BJ (cell line): Measurements from ENCODE around the gene C22orf39. TPM values are rescaled to one million over a fixed set of nuclear protein-coding genes. Genes with fewer than 3 reads are reported as not detected.

Experiments
- CTCF ChIA-PET: fragments of 350-600 bp; formaldehyde crosslinking; extraction: SDS; loops from one replicate; lab custom pipeline; 2021; ENCODE audit warnings: antibody characterized with exemption, inconsistent platforms; lab: Yijun Ruan, JAX
- POLR2A ChIA-PET: fragments of 300-600 bp; sonication (Branson Sonifier 250); formaldehyde crosslinking; extraction: SDS; loops from one replicate; lab custom pipeline; 2021; ENCODE audit warnings: antibody characterized with exemption; lab: Charles Lee
- DNase-seq: peaks from one replicate; pipeline ENCODE4 v3.0.0-alpha.2; 2011; ENCODE audit warnings: low read depth
- H3K27me3 ChIP-seq: 2 replicates; pipeline ENCODE4 v1.6.0; 2011; ENCODE audit warnings: low read length; ENCODE audit not compliant: control insufficient read depth, insufficient read depth
- H3K36me3 ChIP-seq: 2 replicates; pipeline ENCODE4 v1.5.1; 2011; ENCODE audit warnings: low read length; ENCODE audit not compliant: control insufficient read depth, insufficient read depth
- H3K4me3 ChIP-seq: 2 replicates; pipeline ENCODE4 v1.5.1; 2011; ENCODE audit warnings: low read depth, mild to moderate bottlenecking, control low read depth, low read length
- CTCF ChIP-seq: IDR thresholded peaks from 2 replicates; pipeline ENCODE4 v1.5.1; 2011; ENCODE audit warnings: low read depth, mild to moderate bottlenecking, control low read depth, inconsistent platforms, low read length, moderate library complexity; ENCODE audit not compliant: insufficient read depth
- polyA plus RNA-seq: library from polyadenylated mRNA; depleted of rRNA; stranded (reverse); fragments of >200 nt; gene quantifications from 2 replicates; pipeline ENCODE4 v1.2.3, GENCODE V29; 2011

The C22orf39 gene
- polyA plus RNA-seq, 1 experiment = 16.3 TPM

GRCh38 chr22:19494676-19495173 lies 47.2 kb upstream of the C22orf39 start:
- no peak overlapping the region for H3K4me3 ChIP-seq
- no peak for TF ChIP-seq CTCF
- POLR2A ChIA-PET = no interaction called here
- CTCF ChIA-PET = interaction anchor here (2.6 to 4.4 kb wide), 2 partner anchors 134 to 137 kb away, joined by 11 to 43 read pairs; no protein-coding TSS in a partner anchor
- DNase-seq = no peak
- no peaks in the 10 kb centered on the region for H3K27me3 ChIP-seq
- no peaks in the 10 kb centered on the region for H3K36me3 ChIP-seq

GRCh38 chr22:19494001-19494560 lies 46.6 kb upstream of the C22orf39 start:
- CTCF ChIA-PET = interaction anchor here (1.7 to 4.4 kb wide), 3 partner anchors 14 to 138 kb away, joined by 3 to 43 read pairs (median 11); partner anchors contain the start of gene CDC45
- Histone ChIP-seq H3K27me3 (no peaks in the 10 kb centered on the region), H3K36me3 (no peaks in the 10 kb centered on the region), H3K4me3 (no peak overlapping the region)
- no peak for DNase-seq
- TF ChIP-seq CTCF = no peak
- POLR2A ChIA-PET = no interaction called here

- no peak for TF ChIP-seq CTCF
- H3K27me3 ChIP-seq = no peaks in the 10 kb centered on the region
- H3K36me3 ChIP-seq = no peaks in the 10 kb centered on the region
- POLR2A ChIA-PET = no interaction called here
- DNase-seq = no peak
- no peak overlapping the region for H3K4me3 ChIP-seq
- CTCF ChIA-PET = interaction anchor here (1.7 to 4.4 kb wide), 2 partner anchors 12 to 136 kb away, joined by 3 to 43 read pairs; partner anchors contain the start of gene CDC45
These were observed 45.1 kb upstream of the C22orf39 start for GRCh38 chr22:19492504-19493174.

DNA sequence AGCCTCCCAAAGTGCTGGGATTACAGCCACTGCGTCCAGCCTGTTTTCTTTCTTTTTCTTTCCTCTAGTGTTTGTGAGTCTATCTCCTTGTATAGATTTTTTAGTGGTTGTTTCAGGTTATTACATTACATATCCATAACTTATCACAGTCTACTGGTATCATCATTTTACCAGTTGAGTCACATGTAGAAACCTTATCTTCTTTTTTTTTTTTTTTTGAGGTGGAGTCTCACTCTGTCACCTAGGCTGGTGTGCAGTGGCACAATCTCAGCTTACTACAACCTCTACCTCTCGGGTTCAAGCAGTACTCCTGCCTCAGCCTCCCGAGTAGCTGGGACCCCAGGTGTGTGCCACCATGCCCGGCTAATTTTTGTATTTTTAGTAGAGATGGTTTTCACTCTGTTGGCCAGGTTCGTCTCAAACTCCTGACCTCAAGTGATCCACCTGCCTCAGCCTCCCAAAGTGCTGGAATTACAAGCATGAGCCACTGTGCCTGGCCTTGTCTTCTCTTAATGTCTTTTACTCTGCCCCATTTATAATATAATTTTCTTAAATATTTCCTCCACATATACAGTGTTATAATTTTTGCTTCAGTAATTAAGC lies 43.2 kb upstream of the C22orf39 start:
- Histone ChIP-seq H3K4me3 (no peak overlapping the region), H3K36me3 (no peaks in the 10 kb centered on the region), H3K27me3 (no peaks in the 10 kb centered on the region)
- no peak for TF ChIP-seq CTCF
- no peak for DNase-seq
- ChIA-PET CTCF (interaction anchor here (1.8 kb wide), 1 partner anchor 139 kb away, joined by 5 read pairs; no protein-coding TSS in a partner anchor), POLR2A (no interaction called here)
